HEK293 (cell line): ENCODE results near the gene SRRD.

Experiments
- CTCF ChIA-PET: fragments of 350-600 bp; formaldehyde crosslinking; extraction: SDS; loops from one replicate; lab custom pipeline; 2021; ENCODE audit warnings: antibody characterized with exemption; lab: Yijun Ruan, JAX
- POLR2A ChIA-PET: fragments of 300-600 bp; formaldehyde crosslinking; extraction: SDS; loops from one replicate; lab custom pipeline; 2020; ENCODE audit warnings: antibody characterized with exemption, inconsistent platforms; lab: Yijun Ruan, JAX
- H3K27ac ChIP-seq: fragments of 200-500 bp; sonication (Bioruptor generic); 2 replicates; pipeline ENCODE4 v1.5.1; 2014; ENCODE audit warnings: low read depth, low read length, control low read depth, inconsistent platforms; ENCODE audit errors: extremely low read depth
- H3K36me3 ChIP-seq, 2 experiments: fragments of 200-500 bp in 1 of 2; sonication (Bioruptor generic) in 1 of 2; 1 replicate in 1 of 2; 2 replicates in 1 of 2; pipeline ENCODE4 v1.5.1; 2014 to 2017; ENCODE audit warnings: inconsistent platforms in 2 of 2, low read length in 2 of 2; ENCODE audit not compliant: control insufficient read depth in 2 of 2, insufficient read depth in 1 of 2
- H3K4me1 ChIP-seq: fragments of 200-500 bp; sonication (Bioruptor generic); 2 replicates; pipeline ENCODE4 v1.5.1; 2014; ENCODE audit warnings: mild to moderate bottlenecking, low read length, inconsistent platforms; ENCODE audit not compliant: control insufficient read depth, insufficient read depth
- H3K4me3 ChIP-seq: 2 replicates; pipeline ENCODE4 v1.5.1; 2011; ENCODE audit warnings: low read depth, mild to moderate bottlenecking, control low read depth, low read length, moderate library complexity
- H3K9me3 ChIP-seq: fragments of 200-500 bp; sonication (Bioruptor generic); 2 replicates; pipeline ENCODE4 v1.5.1; 2014; ENCODE audit warnings: low read depth, low read length, inconsistent platforms; ENCODE audit not compliant: control insufficient read depth, insufficient read depth
- GLI4 ChIP-seq: fragments of 450-650 bp; formaldehyde crosslinking; IDR thresholded peaks from 2 replicates; pipeline ENCODE4 v1.5.1; 2016; ENCODE audit warnings: missing biosample characterization, missing genetic modification characterization
- KLF1 ChIP-seq: fragments of 450-650 bp; formaldehyde crosslinking; IDR thresholded peaks from 2 replicates; pipeline ENCODE4 v1.5.1; 2016; ENCODE audit warnings: missing biosample characterization, missing genetic modification characterization
- KLF10 ChIP-seq: fragments of 450-650 bp; IDR thresholded peaks from 2 replicates; pipeline ENCODE4 v1.5.1; 2018; ENCODE audit warnings: missing biosample characterization, mild to moderate bottlenecking, missing genetic modification characterization
- TRIM28 ChIP-seq: IDR thresholded peaks from 2 replicates; pipeline ENCODE4 v1.6.1; 2011; ENCODE audit warnings: low read length, control low read depth, borderline replicate concordance
- YY2 ChIP-seq: fragments of 450-650 bp; formaldehyde crosslinking; IDR thresholded peaks from 2 replicates; pipeline ENCODE4 v1.5.1; 2016; ENCODE audit warnings: missing biosample characterization, missing genetic modification characterization
- ZNF214 ChIP-seq: fragments of 450-650 bp; formaldehyde crosslinking; IDR thresholded peaks from 2 replicates; pipeline ENCODE4 v1.5.1; 2017; ENCODE audit warnings: missing biosample characterization, mild to moderate bottlenecking, missing genetic modification characterization, borderline replicate concordance
- ZNF548 ChIP-seq: fragments of 450-650 bp; formaldehyde crosslinking; IDR thresholded peaks from 2 replicates; pipeline ENCODE4 v1.5.1; 2016; ENCODE audit warnings: missing biosample characterization, missing genetic modification characterization
- ZNF610 ChIP-seq: fragments of 450-650 bp; formaldehyde crosslinking; IDR thresholded peaks from 2 replicates; pipeline ENCODE4 v1.5.1; 2016; ENCODE audit warnings: missing biosample characterization, missing genetic modification characterization, borderline replicate concordance
- ZNF621 ChIP-seq: fragments of 450-650 bp; formaldehyde crosslinking; IDR thresholded peaks from 2 replicates; pipeline ENCODE4 v1.5.1; 2017; ENCODE audit warnings: missing biosample characterization, missing genetic modification characterization
- ZNF701 ChIP-seq: fragments of 450-650 bp; formaldehyde crosslinking; IDR thresholded peaks from 2 replicates; pipeline ENCODE4 v1.5.1; 2016; ENCODE audit warnings: missing biosample characterization, missing genetic modification characterization
- ZNF792 ChIP-seq: fragments of 450-650 bp; formaldehyde crosslinking; IDR thresholded peaks from 2 replicates; pipeline ENCODE4 v1.5.1; 2016; ENCODE audit warnings: missing biosample characterization, missing genetic modification characterization
- ZNF843 ChIP-seq: fragments of 450-650 bp; formaldehyde crosslinking; IDR thresholded peaks from 2 replicates; pipeline ENCODE4 v1.5.1; 2016; ENCODE audit warnings: missing biosample characterization, missing genetic modification characterization
- TF ChIP-seq, protein P1 (sequence below): fragments of 450-650 bp; formaldehyde crosslinking; IDR thresholded peaks from 2 replicates; pipeline ENCODE4 v1.5.1; 2016; ENCODE audit warnings: missing biosample characterization, missing genetic modification characterization
- TF ChIP-seq, protein P2 (sequence below): fragments of 450-650 bp; formaldehyde crosslinking; IDR thresholded peaks from 2 replicates; pipeline ENCODE4 v1.5.1; 2017; ENCODE audit warnings: missing biosample characterization, missing genetic modification characterization
- TF ChIP-seq, protein P3 (sequence below): fragments of 450-650 bp; formaldehyde crosslinking; IDR thresholded peaks from 2 replicates; pipeline ENCODE4 v1.5.1; 2016; ENCODE audit warnings: missing biosample characterization, missing genetic modification characterization, low read depth
- TF ChIP-seq, protein P4 (sequence below): fragments of 450-650 bp; formaldehyde crosslinking; IDR thresholded peaks from 2 replicates; pipeline ENCODE4 v1.5.1; 2016; ENCODE audit warnings: missing biosample characterization, missing genetic modification characterization

The SRRD gene

DNA sequence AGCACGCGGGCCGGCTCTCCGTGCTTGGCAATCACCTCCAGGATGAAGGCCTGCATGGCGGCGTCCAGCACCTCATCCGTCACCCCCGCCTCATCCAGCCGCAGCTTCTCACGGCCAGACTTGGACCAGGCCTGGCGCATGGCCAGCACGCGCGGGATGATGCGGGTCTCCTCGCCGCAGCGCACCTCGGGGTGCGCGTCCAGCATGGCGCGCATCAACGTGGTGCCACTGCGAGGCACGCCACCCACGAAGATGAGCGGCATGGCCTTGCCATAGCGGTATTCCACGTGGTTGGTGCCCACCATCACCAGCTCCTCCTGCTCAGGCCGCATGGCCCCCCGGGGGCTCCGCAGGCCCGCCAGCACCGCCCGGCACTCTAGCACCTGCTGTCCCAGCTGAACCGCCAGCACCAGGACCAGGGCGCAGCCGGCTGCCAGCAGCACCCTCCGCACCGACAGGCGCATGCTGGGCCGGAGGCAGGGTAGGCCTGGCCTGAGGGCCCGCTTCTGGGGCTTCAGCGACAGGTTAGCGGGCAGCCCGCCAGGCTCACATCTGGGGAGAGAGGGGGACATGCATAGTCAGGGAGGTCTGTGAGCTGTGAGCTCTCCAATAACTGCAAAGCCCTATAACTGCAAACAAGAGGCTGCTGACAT lies 57.6 kb downstream of the SRRD start:
- TF ChIP-seq, protein P1, sequence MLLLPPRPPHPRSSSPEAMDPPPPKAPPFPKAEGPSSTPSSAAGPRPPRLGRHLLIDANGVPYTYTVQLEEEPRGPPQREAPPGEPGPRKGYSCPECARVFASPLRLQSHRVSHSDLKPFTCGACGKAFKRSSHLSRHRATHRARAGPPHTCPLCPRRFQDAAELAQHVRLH (tag by site-specific recombination): no peak
- TF ChIP-seq KLF1 (tag by site-specific recombination) (no peak), ZNF701 (tag by site-specific recombination) (no peak), YY2 (tag by site-specific recombination) (no peak), KLF10 (tag by site-specific recombination) (no peak), ZNF621 (tag by site-specific recombination) (no peak), GLI4 (tag by site-specific recombination) (no peak), TRIM28 (no peak), ZNF610 (tag by site-specific recombination) (no peak), ZNF214 (no peak), ZNF792 (tag by site-specific recombination) (no peak), ZNF843 (tag by site-specific recombination) (no peak)
- TF ChIP-seq, protein P2, sequence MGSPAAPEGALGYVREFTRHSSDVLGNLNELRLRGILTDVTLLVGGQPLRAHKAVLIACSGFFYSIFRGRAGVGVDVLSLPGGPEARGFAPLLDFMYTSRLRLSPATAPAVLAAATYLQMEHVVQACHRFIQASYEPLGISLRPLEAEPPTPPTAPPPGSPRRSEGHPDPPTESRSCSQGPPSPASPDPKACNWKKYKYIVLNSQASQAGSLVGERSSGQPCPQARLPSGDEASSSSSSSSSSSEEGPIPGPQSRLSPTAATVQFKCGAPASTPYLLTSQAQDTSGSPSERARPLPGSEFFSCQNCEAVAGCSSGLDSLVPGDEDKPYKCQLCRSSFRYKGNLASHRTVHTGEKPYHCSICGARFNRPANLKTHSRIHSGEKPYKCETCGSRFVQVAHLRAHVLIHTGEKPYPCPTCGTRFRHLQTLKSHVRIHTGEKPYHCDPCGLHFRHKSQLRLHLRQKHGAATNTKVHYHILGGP (tag by site-specific recombination): no peak
- TF ChIP-seq, protein P3, sequence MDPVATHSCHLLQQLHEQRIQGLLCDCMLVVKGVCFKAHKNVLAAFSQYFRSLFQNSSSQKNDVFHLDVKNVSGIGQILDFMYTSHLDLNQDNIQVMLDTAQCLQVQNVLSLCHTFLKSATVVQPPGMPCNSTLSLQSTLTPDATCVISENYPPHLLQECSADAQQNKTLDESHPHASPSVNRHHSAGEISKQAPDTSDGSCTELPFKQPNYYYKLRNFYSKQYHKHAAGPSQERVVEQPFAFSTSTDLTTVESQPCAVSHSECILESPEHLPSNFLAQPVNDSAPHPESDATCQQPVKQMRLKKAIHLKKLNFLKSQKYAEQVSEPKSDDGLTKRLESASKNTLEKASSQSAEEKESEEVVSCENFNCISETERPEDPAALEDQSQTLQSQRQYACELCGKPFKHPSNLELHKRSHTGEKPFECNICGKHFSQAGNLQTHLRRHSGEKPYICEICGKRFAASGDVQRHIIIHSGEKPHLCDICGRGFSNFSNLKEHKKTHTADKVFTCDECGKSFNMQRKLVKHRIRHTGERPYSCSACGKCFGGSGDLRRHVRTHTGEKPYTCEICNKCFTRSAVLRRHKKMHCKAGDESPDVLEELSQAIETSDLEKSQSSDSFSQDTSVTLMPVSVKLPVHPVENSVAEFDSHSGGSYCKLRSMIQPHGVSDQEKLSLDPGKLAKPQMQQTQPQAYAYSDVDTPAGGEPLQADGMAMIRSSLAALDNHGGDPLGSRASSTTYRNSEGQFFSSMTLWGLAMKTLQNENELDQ: no peak
- TF ChIP-seq, protein P4, sequence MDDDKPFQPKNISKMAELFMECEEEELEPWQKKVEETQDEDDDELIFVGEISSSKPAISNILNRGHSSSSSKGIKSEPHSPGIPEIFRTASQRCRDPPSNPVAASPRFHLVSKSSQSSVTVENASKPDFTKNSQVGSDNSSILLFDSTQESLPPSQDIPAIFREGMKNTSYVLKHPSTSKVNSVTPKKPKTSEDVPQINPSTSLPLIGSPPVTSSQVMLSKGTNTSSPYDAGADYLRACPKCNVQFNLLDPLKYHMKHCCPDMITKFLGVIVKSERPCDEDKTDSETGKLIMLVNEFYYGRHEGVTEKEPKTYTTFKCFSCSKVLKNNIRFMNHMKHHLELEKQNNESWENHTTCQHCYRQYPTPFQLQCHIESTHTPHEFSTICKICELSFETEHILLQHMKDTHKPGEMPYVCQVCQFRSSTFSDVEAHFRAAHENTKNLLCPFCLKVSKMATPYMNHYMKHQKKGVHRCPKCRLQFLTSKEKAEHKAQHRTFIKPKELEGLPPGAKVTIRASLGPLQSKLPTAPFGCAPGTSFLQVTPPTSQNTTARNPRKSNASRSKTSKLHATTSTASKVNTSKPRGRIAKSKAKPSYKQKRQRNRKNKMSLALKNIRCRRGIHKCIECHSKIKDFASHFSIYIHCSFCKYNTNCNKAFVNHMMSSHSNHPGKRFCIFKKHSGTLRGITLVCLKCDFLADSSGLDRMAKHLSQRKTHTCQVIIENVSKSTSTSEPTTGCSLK (tag by site-specific recombination): no peak
- TF ChIP-seq, all 188 proteins: peak for 0
- H3K4me3 ChIP-seq: no peak overlapping the region
- no peaks in the 10 kb centered on the region for H3K4me1 ChIP-seq
- CTCF ChIA-PET: interaction anchor here (0.5 kb wide), 1 partner anchor 12 kb away, joined by 3 read pairs; no protein-coding TSS in a partner anchor
- H3K36me3 ChIP-seq: peaks cover 0 to 19% of the 10 kb centered on the region in 2 experiments; a peak in 1 of 3 replicates
- H3K9me3 ChIP-seq: no peaks in the 10 kb centered on the region
- H3K27ac ChIP-seq: no peak overlapping the region
- POLR2A ChIA-PET: interaction anchor here (0.5 kb wide), 1 partner anchor 8 kb away, joined by 3 read pairs; no protein-coding TSS in a partner anchor

DNA sequence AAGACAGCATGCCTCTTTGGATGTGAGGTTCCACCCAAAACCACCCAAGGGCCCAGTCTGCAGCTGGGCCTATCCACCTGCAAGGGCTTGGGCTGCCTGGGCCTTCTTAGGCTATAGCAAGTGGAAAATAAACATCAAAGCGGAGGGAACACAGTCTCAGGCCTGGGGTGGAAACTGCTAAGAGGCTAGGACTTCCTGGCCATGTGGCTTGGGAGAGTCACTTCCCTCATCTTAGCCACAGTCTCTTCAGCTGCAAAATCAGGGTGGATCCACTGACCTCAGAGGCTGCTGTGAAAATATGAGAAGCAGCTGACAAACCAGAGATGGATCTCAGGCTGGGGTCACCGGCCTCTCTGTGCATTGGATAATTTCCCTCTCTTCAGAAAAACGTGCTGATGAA lies 59.2 kb downstream of the SRRD start:
- Histone ChIP-seq H3K4me1 (no peaks in the 10 kb centered on the region), H3K9me3 (no peaks in the 10 kb centered on the region), H3K4me3 (no peak overlapping the region)
- POLR2A ChIA-PET: no interaction called here
- TF ChIP-seq, protein P1 (tag by site-specific recombination): no peak
- no peak for TF ChIP-seq ZNF548 (tag by site-specific recombination)
- TF ChIP-seq, all 188 proteins: peak for 0
- CTCF ChIA-PET: no interaction called here
- H3K27ac ChIP-seq: no peak overlapping the region
- H3K36me3 ChIP-seq: peaks cover 0 to 16% of the 10 kb centered on the region in 2 experiments; a peak in 1 of 3 replicates
